SK-N-SH (cell line): ENCODE data around the gene ZNF81. TPM values are rescaled to one million over a fixed set of nuclear protein-coding genes. Genes with fewer than 3 reads are reported as not detected.

Source experiments
- polyA plus RNA-seq, 3 experiments: library from polyadenylated mRNA; depleted of rRNA; stranded (reverse); fragments of >200 nt; gene quantifications; 2 replicates each; pipeline ENCODE4 v1.2.3, GENCODE V29; 2012

ZNF81 gene
- polyA plus RNA-seq, 1 of the 3 experiments (the other 2 are of a cell fraction), result 3.5 TPM

Other genes starting within 250 kb of the ZNF81 start
- gene SYN1, start 217.0 kb upstream of the ZNF81 start, polyA plus RNA-seq (2012; rRNA removed), result 0.02 and 0.08 TPM in 2 replicates
- gene CFP, start 207.0 kb upstream of the ZNF81 start, polyA plus RNA-seq (2012; rRNA removed), result 0.03 and 0.19 TPM in 2 replicates
- 14.6 and 17.0 TPM in 2 replicates for gene ELK1, start 186.3 kb upstream of the ZNF81 start, polyA plus RNA-seq (2012; rRNA removed)
- gene UXT, start 177.7 kb upstream of the ZNF81 start, polyA plus RNA-seq (2012; rRNA removed), result 169 and 205 TPM in 2 replicates
- gene ZNF182, start 167.1 kb downstream of the ZNF81 start, polyA plus RNA-seq (2012; rRNA removed), result 2.1 and 2.6 TPM in 2 replicates
- gene SPACA5, start 170.1 kb downstream of the ZNF81 start, polyA plus RNA-seq (2012; rRNA removed), result not detected in 2 replicates
- 0.61 and 1.2 TPM in 2 replicates for gene ZNF630, start 234.7 kb downstream of the ZNF81 start, polyA plus RNA-seq (2012; rRNA removed)